NOMO-1 (cell line): ENCODE data around the gene ZNF699.
"Not testable (repeated sequence)": the region's sequence is repeated elsewhere in the genome, so short reads cannot be mapped to it uniquely, and the experiment has no call there.

Source experiments
- DNase-seq, 2 experiments: peaks; one replicate each; lab custom pipeline; 2025; ENCODE audit not compliant: unreplicated experiment in 2 of 2; lab: John Stamatoyannopoulos, UW

Gene ZNF699

GRCh38 chr19:9309139-9309973 lies at the start of gene ZNF699:
Gene ZNF699 (minus strand): TSS chr19:9309838. CDS start chr19:9305119, 4,719 bp downstream.
- peak; percentile 92 to 93 for DNase-seq

GRCh38 chr19:9354651-9355050 lies 45.0 kb upstream of the ZNF699 start:
- DNase-seq, result no peak

- no peak for DNase-seq
These were observed 43.4 kb upstream of the ZNF699 start for GRCh38 chr19:9353011-9353410.

- DNase-seq, result no peak
These were observed 42.9 kb upstream of the ZNF699 start for GRCh38 chr19:9352505-9352904.

GRCh38 chr19:9348671-9349070 lies 39.0 kb upstream of the ZNF699 start:
- no peak for DNase-seq

- no peak for DNase-seq
These were observed 38.6 kb upstream of the ZNF699 start for GRCh38 chr19:9348253-9348652.

- no peak for DNase-seq
These were observed 35.4 kb upstream of the ZNF699 start for GRCh38 chr19:9345005-9345404.

GRCh38 chr19:9342610-9343304 lies 33.1 kb upstream of the ZNF699 start:
- DNase-seq, result no peak

- no peak for DNase-seq
These were observed 20.4 kb upstream of the ZNF699 start for GRCh38 chr19:9329999-9330398.

GRCh38 chr19:9324584-9324962 lies 14.9 kb upstream of the ZNF699 start:
- DNase-seq, result no peak

GRCh38 chr19:9323919-9324583 lies 14.4 kb upstream of the ZNF699 start, which contains the start of gene ZNF559:
Gene ZNF559 (plus strand): TSS chr19:9324179. CDS start chr19:9338550, 14,371 bp downstream.
- DNase-seq, result peak; percentile 95

- DNase-seq, result peak; percentile 37 to 53
These were observed 13.9 kb upstream of the ZNF699 start for GRCh38 chr19:9323557-9323918.

GRCh38 chr19:9322201-9322600 lies 12.6 kb upstream of the ZNF699 start:
- DNase-seq, result not testable (repeated sequence)

- not testable (repeated sequence) for DNase-seq
These were observed 12.1 kb upstream of the ZNF699 start for GRCh38 chr19:9321756-9322155.

GRCh38 chr19:9321338-9321737 lies 11.7 kb upstream of the ZNF699 start:
- DNase-seq, result no peak

GRCh38 chr19:9313756-9314155 lies 4.1 kb upstream of the ZNF699 start:
- no peak for DNase-seq

GRCh38 chr19:9309974-9310446 lies 372 bp upstream of the ZNF699 start:
- DNase-seq, result peak in 1 of 2 experiments; percentile 87

GRCh38 chr19:9308091-9308770 lies 1.4 kb downstream of the ZNF699 start:
- DNase-seq, result no peak

GRCh38 chr19:9306443-9306842 lies 3.2 kb downstream of the ZNF699 start:
- no peak for DNase-seq

- no peak for DNase-seq
These were observed 13.3 kb downstream of the ZNF699 start for GRCh38 chr19:9296336-9296735.

- no peak for DNase-seq
These were observed 14.2 kb downstream of the ZNF699 start for GRCh38 chr19:9295411-9295849.
